ENCODE data around the gene TSPEAR.
A peak's percentile ranks its signal among the peaks of the same experiment; 100 is the strongest.

Gene TSPEAR

DNA sequence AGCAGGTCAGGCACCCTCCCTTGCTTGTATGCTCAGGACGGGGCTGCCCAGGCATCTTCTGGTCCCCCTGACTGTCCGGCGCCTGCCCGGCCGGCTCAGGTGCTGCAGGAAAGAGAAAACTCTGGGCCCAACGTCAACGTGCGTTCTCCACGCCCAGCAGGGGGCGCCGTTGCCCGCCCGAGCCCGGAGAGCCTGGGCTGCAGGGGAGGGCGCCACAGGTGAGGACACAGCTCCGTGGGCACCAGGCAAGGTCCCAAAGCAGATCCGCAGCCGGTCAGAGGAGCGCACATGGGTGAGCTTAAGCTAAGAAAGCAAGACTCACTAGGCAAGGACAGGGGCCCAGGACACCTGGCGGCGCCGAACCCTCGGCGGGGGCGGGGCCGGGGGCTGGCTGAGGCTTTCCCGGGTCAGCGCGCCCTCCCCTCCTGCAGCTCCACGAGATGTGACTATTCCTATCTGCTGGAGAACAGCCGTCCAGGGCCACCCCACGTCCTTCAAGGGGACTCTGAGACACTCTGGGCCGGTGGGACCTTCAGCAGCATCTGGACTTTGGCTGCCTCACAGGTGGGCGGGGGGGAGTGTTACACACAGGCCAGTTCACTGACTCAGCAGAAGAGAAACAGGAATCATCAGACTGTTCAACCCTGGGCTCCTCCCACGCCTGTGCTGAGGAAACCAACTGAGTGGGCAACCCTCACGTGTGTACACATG is 200.7 kb downstream of the TSPEAR start:
- Histone ChIP-seq H3K4me3 (no peak overlapping the region), H3K4me1 (peaks cover 0 to 5% (median 2%) of the 10 kb centered on the region in 4 donors), H3K27me3 (peaks cover 0 to 55% of the 10 kb centered on the region in 2 donors), H3K27ac (no peak overlapping the region), H3K36me3 (no peaks in the 10 kb centered on the region), H3K9me3 (no peaks in the 10 kb centered on the region)
- intact Hi-C loops (cut with DNase I; ENCODE audit: low total_unique reads), result no loop called here
- TF ChIP-seq, protein P1, sequence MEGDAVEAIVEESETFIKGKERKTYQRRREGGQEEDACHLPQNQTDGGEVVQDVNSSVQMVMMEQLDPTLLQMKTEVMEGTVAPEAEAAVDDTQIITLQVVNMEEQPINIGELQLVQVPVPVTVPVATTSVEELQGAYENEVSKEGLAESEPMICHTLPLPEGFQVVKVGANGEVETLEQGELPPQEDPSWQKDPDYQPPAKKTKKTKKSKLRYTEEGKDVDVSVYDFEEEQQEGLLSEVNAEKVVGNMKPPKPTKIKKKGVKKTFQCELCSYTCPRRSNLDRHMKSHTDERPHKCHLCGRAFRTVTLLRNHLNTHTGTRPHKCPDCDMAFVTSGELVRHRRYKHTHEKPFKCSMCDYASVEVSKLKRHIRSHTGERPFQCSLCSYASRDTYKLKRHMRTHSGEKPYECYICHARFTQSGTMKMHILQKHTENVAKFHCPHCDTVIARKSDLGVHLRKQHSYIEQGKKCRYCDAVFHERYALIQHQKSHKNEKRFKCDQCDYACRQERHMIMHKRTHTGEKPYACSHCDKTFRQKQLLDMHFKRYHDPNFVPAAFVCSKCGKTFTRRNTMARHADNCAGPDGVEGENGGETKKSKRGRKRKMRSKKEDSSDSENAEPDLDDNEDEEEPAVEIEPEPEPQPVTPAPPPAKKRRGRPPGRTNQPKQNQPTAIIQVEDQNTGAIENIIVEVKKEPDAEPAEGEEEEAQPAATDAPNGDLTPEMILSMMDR (IDR thresholded peaks at IDR 0.05), result peak; percentile 41 to 49
- peak in 1 of 2 donors; percentile 67 for DNase-seq

DNA sequence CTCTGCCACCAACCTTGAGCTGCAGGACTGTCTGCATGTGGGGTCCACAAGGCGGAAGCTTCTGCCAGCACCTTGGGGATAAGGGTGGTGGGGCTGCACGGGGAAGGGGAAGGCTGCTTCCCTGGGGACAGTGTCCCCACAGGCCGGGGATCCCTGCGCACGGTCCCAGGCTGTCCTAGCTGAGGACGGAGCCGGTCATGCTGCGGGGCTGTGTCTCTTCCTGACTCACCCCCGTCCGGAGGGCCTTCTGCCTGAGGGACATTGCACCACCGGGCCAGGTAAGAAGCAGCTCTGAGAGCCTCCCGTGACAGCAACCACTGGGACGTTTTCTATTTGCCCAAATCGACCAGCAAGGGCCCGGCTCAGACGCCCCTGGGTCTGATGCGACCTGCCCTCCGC is 201.3 kb downstream of the TSPEAR start:
- H3K36me3 ChIP-seq, result no peaks in the 10 kb centered on the region
- no peak overlapping the region for H3K27ac ChIP-seq
- peaks cover 0 to 55% of the 10 kb centered on the region in 2 donors for H3K27me3 ChIP-seq
- no peaks in the 10 kb centered on the region for H3K9me3 ChIP-seq
- no peak for DNase-seq
- intact Hi-C loops (cut with DNase I; ENCODE audit: low total_unique reads), result no loop called here
- no peak overlapping the region for H3K4me3 ChIP-seq
- TF ChIP-seq, protein P1 (IDR thresholded peaks at IDR 0.05), result no peak
- H3K4me1 ChIP-seq, result peaks cover 0 to 5% (median 2%) of the 10 kb centered on the region in 4 donors

DNA sequence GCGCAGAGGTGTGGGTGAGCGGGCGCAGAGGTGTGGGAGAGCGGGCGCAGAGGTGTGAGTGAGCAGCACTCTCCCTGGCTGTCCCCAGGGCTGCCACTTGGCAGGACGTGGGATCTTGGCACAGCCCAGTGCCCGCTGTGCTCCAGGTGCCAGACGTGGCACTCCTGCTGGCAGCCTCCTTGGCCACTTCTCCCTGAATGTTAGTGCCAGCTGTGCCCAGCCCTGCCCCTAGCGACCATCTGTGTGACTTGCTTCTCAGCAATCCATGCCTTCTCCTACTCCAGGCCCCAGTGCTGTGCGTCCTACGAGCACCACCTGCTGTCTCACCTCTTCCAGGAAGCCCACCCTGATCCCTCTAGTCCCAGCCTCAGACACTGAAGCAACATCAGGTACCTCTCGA is 201.8 kb downstream of the TSPEAR start:
- DNase-seq, result no peak

DNA sequence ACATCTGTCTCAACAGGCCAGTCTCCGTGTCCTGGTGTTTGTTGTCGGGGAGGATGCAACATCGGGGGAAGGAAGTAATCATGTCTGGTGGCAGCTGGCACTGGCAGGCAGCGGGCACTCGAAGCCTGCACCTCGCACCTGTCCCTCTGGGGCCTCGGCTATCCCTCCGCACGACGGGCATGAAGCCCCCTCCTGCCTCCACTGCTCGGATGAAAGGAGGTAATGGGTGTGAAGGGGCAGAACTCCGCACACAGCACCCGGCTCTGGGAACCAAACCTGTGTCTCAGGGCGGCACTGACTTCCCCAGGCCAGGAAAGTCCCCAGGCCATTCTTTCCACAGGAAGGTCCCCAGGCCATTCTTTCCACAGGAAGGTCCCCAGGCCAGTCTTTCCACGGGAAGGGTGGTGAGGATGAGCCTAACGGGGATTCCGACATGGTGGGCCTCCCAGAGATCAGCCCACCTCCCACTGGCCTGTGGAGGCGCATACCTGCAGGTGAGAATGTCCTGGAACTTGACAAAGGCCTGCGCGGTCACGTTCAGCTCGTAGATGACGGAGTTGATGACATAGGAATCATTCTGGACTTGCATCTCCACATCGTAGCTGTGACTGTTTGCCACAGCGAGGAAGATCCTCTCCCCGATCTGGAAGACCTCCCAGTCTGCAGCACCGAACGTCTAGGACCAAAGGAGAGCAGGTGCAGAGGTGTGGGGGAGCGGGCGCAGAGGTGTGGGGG is 202.5 kb downstream of the TSPEAR start:
- no peaks in the 10 kb centered on the region for H3K9me3 ChIP-seq
- peaks cover 0 to 56% of the 10 kb centered on the region in 2 donors for H3K27me3 ChIP-seq
- TF ChIP-seq, protein P1 (IDR thresholded peaks at IDR 0.05), result no peak
- H3K4me3 ChIP-seq, result no peak overlapping the region
- intact Hi-C loops (cut with DNase I; ENCODE audit: low total_unique reads), result no loop called here
- no peaks in the 10 kb centered on the region for H3K36me3 ChIP-seq
- H3K4me1 ChIP-seq, result peaks cover 0 to 5% (median 2%) of the 10 kb centered on the region in 4 donors
- no peak for DNase-seq
- H3K27ac ChIP-seq, result no peak overlapping the region

More for the DNA sequence above, 201.8 kb downstream of the TSPEAR start:
- peaks cover 0 to 5% (median 2%) of the 10 kb centered on the region in 4 donors for H3K4me1 ChIP-seq
- intact Hi-C loops (cut with DNase I; ENCODE audit: low total_unique reads), result no loop called here
- H3K36me3 ChIP-seq, result no peaks in the 10 kb centered on the region
- no peak overlapping the region for H3K27ac ChIP-seq
- TF ChIP-seq, protein P1 (IDR thresholded peaks at IDR 0.05), result no peak
- peaks cover 0 to 55% of the 10 kb centered on the region in 2 donors for H3K27me3 ChIP-seq
- no peak overlapping the region for H3K4me3 ChIP-seq
- H3K9me3 ChIP-seq, result no peaks in the 10 kb centered on the region

DNA sequence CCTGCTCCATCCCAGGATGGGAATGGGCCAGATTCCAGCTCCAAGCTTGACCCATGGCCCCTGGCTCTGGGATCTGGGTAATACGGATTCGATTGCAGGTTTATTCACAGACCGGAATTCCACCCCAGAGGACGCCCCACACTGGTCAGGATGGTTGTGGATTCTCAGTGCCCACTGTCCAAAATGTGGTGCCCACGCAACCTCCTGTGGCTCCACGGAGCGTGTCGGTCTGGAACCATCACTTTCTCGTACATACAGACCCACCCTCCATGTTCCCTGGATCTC is 203.0 kb downstream of the TSPEAR start:
- TF ChIP-seq, protein P1 (IDR thresholded peaks at IDR 0.05), result no peak
- no peaks in the 10 kb centered on the region for H3K9me3 ChIP-seq
- DNase-seq, result no peak
- no peak overlapping the region for H3K27ac ChIP-seq
- intact Hi-C loops (cut with DNase I; ENCODE audit: low total_unique reads), result no loop called here
- no peaks in the 10 kb centered on the region for H3K36me3 ChIP-seq
- peaks cover 0 to 58% of the 10 kb centered on the region in 2 donors for H3K27me3 ChIP-seq
- H3K4me3 ChIP-seq, result no peak overlapping the region
- peaks cover 0 to 5% (median 2%) of the 10 kb centered on the region in 4 donors for H3K4me1 ChIP-seq

All from tibial artery (tissue), 4 donors.